ENCODE measurements around the gene PGM1.
"Not testable (repeated sequence)": the region's sequence is repeated elsewhere in the genome, so short reads cannot be mapped to it uniquely, and the experiment has no call there.

The PGM1 gene

GRCh38 chr1:63593303-63593885 is at the start of gene PGM1:
Gene PGM1, plus strand, starts transcription at chr1:63593411. Its CDS starts 78 bp downstream, at chr1:63593489.
- DNase-seq (ENCODE audit: low spot score): peak; percentile 72

- no peak for DNase-seq (ENCODE audit: low spot score)
Measured at GRCh38 chr1:63545780-63546179, 47.4 kb upstream of the PGM1 start.

- DNase-seq (ENCODE audit: low spot score): no peak
Measured at GRCh38 chr1:63547621-63548294, 45.5 kb upstream of the PGM1 start.

GRCh38 chr1:63548303-63548702 is 44.9 kb upstream of the PGM1 start:
- DNase-seq (ENCODE audit: low spot score): no peak

GRCh38 chr1:63548877-63549276 is 44.3 kb upstream of the PGM1 start:
- no peak for DNase-seq (ENCODE audit: low spot score)

- DNase-seq (ENCODE audit: low spot score): peak; percentile 2
Measured at GRCh38 chr1:63555480-63555879, 37.7 kb upstream of the PGM1 start.

- peak; percentile 11 for DNase-seq (ENCODE audit: low spot score)
Measured at GRCh38 chr1:63557365-63557987, 35.7 kb upstream of the PGM1 start.

GRCh38 chr1:63559357-63559756 is 33.9 kb upstream of the PGM1 start:
- no peak for DNase-seq (ENCODE audit: low spot score)

GRCh38 chr1:63563745-63564144 is 29.5 kb upstream of the PGM1 start:
- no peak for DNase-seq (ENCODE audit: low spot score)

GRCh38 chr1:63569068-63569467 is 24.1 kb upstream of the PGM1 start:
- DNase-seq (ENCODE audit: low spot score): no peak

GRCh38 chr1:63569640-63570316 is 23.4 kb upstream of the PGM1 start:
- DNase-seq (ENCODE audit: low spot score): no peak

GRCh38 chr1:63572686-63573085 is 20.5 kb upstream of the PGM1 start:
- DNase-seq (ENCODE audit: low spot score): not testable (repeated sequence)

GRCh38 chr1:63574203-63574796 is 18.9 kb upstream of the PGM1 start:
- DNase-seq (ENCODE audit: low spot score): not testable (repeated sequence)

GRCh38 chr1:63575340-63575826 is 17.8 kb upstream of the PGM1 start:
- no peak for DNase-seq (ENCODE audit: low spot score)

- not testable (repeated sequence) for DNase-seq (ENCODE audit: low spot score)
Measured at GRCh38 chr1:63586326-63586725, 6.9 kb upstream of the PGM1 start.

GRCh38 chr1:63590166-63590560 is 3.0 kb upstream of the PGM1 start:
- DNase-seq (ENCODE audit: low spot score): no peak

- no peak for DNase-seq (ENCODE audit: low spot score)
Measured at GRCh38 chr1:63592536-63593302, 492 bp upstream of the PGM1 start.

GRCh38 chr1:63593886-63594605 is 835 bp downstream of the PGM1 start:
- no peak for DNase-seq (ENCODE audit: low spot score)

- no peak for DNase-seq (ENCODE audit: low spot score)
Measured at GRCh38 chr1:63595435-63595834, 2.2 kb downstream of the PGM1 start.

- DNase-seq (ENCODE audit: low spot score): no peak
Measured at GRCh38 chr1:63599799-63600198, 6.6 kb downstream of the PGM1 start.

- no peak for DNase-seq (ENCODE audit: low spot score)
Measured at GRCh38 chr1:63600248-63600647, 7.0 kb downstream of the PGM1 start.

Measured in hepatic stellate cell (primary cell).